Ammon's horn (tissue), 1 donor: ENCODE results near the gene HIPK3.
"Not testable (repeated sequence)": the region's sequence is repeated elsewhere in the genome, so short reads cannot be mapped to it uniquely, and the experiment has no call there.

ENCODE experiments used
- DNase-seq: peaks from one replicate; pipeline ENCODE4 v3.0.0-alpha.2; 2016; ENCODE audit warnings: low spot score

The HIPK3 gene

DNA sequence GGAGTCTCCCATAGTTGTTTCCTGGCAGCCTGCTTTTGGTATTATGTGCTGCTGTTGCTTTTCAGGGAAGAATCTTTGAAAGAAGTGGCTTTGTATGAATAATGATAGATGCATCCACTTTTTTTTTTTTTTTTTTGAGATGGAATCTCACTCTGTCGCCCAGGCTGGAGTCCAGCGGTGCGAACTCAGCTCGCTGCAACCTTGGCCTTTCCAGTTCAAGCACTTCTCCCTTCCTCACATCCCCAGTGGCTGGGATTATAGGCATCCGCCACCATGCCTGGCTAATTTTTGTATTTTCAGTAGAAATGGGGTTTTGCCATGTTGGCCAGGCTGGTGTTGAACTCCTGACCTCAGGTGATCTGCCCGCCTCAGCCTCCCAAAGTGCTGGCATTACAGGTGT, 49.6 kb downstream of the HIPK3 start:
- DNase-seq: not testable (repeated sequence)

DNA sequence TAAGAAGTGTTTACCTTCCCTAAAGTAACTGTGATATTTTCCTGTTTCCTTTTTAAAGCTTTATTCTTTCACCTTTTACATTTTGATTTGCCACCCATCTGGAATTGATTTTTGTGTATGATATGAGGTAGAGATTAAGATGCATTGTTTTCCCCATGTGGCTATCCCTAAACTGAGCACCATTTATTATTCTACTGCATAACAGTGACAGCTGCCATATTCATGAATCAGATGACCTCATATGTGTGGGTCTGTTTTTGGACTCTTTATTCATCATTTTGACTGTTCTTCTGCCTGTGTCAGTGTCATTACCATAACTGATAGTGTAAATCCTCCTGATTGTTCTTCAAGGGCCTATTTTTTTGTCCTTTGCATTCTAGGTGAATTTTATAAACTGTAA, 50.8 kb downstream of the HIPK3 start:
- DNase-seq: peak; percentile 58

DNA sequence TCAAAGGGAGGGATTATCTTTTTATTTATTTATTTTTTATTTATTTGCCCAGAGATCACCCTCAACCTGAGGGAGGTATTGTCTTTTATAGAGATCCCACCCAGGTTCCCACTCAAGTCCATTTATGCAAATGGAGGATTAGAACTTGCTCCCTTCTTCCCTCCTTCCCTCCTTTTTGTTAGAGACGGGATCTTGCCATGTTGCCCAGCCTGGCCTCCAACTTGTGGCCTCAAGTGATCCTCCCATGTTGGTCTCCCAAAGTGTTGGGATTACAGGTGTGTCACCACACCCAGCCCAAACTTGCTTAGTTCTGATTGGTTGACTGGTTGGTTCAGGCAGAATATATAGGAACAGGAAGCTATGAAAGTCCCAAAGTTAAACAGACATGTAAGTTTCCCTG, 51.9 kb downstream of the HIPK3 start:
- DNase-seq: no peak

DNA sequence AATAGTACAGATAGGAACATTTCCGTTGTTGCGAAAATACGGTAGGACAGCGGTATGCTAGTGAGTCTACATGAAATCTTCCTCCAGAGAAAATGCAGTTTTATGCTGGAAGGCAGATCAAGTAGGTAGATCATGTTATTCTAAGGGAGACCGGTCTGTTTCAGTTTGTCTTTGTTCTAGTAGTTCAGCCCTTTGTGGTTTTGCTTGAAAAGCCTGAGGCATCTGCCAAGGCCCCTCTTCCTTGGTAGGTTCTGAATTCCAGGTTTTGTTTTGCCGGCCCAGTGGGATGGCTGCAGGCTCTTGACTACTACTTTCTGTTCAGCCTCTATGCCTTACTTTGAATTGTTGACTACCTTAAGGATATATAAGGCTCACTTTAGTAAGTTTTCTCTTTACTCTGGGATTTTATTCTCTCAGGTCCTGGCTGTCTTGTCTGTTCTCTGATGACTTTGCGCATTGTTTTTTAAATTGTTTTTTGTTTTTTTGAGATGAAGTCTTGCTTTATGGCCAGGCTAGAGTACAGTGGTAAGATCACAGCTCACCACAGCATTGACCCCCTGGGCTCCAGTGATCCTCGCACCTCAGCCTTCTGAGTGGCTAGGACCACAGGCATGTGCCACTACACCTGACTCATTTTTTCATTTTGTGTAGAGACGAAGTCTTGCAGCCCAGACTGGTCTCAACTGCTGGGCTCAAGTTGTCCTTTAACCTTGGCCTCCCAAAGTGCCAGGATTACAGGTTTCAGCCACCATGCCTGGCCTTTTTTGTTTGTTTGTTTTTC, 53.7 kb downstream of the HIPK3 start:
- no peak for DNase-seq

DNA sequence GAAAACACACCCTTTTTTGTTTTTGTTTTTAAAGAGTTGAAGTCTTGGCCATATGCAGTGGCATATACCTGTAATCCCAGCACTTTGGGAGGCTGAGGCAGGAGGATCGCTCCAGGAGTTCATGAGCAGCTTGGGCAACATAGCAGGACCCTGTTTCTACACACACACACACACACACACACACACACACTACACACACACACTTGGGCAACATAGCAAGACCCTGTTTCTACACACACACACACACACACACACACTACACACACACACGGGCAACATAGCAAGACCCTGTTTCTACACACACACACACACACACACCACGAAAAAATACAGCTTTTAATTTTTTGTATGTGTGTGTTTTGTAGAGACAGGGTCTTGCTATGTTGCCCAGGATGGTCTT, 54.5 kb downstream of the HIPK3 start:
- DNase-seq: no peak

DNA sequence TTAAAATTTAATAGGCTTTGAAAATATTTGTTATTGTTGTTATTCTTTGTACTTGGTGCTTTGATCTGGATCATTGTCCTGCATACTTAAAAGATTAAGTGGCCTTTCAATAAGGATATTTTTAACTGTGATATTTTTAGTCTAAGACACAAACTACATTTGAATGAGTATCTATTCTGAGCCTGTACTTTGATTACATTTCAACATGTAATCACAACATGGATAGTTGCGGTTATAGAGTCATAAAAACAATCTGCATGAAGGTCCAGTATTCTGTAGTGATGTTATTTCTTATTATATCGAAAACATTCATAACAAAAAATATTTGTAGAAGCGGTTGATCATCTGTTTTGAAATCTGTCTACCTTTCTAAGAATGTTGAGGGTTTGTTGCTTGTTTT, 58.6 kb downstream of the HIPK3 start:
- no peak for DNase-seq

DNA sequence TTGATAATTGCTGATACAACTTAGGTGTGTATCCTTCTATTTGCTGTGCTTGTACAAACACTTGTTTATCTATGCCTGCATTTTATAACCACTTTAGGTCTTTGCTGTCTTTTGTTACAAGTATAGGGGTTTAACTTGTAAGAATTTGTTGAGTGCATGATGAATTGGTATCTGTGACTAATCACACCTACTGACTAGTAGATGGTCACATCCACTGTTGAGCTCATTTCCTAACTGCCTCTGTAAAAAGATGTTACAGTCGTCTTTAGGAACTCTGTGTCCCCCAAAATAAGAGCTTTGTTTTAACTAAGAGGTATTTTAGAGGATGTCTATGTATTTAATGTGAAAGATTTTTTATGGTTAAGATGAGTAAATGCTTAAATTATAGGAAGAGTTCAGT, 60.5 kb downstream of the HIPK3 start:
- DNase-seq: no peak

DNA sequence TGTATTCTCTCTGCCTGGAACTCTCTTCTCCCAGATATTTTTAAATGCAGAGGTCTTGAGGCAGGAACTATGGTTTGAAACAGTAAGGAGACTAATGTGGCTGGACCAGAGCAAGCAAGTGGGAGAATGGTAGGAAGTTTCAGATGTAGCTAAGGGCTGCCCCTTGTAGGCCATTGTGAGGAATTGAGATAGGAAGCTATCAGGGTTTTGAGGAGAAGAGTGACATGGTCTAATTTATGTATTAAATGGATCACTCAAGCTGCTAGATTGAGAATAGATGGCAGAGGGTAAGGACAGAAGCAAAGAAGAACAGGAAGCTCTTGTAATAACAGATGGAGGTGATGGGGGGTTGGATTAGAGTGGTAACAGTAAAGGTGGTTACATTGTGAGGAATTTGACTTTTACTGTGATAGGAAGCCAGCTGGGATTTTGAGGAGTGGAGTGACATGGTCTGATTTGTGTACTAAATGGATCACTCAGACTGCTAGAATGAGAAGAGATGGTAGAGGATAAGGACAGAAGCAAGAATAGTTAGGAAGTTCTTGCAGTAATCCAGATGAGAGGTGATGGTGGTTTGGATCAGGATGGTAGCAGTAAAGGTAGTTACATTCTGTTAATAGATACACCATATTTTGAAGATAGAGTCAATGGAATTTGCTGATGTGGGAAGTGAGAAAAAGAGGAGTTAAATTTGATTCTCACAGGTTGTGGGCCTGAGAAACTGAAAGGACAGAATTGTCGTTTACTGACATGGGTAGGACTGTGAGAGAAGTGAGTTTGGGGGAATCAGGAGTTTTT, 63.0 kb downstream of the HIPK3 start:
- DNase-seq: no peak

DNA sequence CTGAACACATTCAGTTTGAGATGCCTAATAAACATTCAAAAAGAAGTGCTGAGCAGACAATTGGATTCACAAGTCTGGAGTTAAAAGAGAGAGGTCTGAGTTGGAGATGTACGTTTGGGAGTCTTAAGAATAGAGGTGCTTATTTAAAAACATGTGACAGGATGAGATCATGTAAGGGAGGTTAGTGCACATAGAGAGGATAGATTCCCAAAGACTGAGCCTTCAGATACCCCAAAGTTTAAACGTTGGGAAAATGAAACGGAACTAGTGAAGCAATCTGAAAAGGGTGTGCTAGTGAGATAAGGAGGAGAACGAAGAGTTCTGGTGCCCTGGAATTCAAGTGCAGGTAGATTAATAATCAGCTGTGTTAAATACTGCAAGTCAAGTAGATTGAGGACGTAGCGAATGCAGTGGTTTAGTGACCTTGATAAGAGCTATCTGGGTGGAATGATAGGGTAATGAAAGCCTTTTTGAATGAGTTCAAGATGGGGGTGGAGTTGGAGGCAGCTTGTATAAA, 63.7 kb downstream of the HIPK3 start:
- DNase-seq: no peak

DNA sequence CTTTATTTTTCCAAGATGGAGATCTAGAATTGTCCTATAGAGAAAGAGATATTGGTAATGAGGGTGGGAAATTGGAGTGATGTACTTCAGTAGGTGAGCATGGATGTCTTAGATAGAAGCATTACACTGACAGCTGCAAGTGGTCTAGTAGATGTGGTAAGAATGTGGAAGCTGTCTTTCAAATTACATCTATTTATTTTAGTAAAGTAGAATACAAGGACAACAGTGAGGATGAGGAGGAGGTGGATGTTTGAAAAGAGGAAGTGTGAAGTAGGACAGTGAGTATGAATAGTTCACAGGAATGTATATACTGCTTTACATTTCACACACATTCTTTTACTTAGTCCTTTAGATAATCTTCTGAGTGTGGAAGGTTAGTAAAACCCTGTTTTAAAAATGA, 64.2 kb downstream of the HIPK3 start:
- DNase-seq: no peak

DNA sequence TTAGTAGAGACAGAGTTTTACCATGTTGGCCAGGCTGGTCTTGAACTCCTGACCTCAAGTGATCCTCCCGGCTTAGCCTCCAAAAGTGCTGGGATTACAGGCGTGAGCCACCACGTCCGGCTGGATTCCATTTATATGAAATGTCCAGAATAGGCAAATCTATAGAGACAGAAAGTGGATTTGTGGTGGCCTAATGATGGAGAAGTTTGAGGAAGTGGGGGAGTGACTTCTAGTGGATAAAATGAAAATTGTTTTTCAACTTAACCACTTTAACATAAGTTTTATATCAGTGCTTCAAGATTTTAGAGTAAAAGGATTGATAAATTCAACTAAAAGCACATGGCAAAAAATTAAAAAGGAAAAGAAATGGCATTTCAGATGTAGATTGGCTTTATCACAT, 66.2 kb downstream of the HIPK3 start:
- DNase-seq: no peak

DNA sequence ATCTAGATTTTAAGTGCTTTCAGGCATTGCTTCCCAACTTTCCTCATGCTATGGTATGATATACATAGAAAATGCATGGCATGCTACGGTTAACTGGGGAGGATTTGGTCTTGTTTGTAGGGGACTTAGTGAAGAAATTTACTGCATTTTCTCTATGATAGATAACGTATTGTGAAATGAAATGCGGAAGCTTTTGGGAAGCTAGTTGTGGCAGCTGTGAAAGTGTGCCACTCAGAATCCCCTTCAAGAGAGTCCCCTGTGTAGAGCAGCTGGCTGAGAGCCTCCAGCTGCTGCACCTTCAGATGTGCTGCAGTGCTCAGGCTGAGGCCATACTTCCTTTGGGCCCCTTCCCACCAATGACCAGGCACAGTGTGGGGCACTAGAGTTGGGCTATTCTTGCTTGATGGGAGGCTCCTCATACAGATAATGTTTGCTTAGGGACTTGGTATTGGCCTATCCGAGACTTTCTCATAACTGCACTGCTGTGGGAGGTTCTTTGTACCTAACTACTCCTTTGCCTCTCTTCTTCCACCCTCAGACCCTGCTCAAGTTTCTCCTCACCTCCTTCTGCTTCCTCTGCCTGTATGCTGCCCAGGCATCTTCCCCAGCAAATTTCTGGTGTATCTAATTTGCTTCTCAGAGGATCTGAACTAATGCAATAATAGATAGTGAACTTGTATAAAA, 67.3 kb downstream of the HIPK3 start:
- DNase-seq: no peak

DNA sequence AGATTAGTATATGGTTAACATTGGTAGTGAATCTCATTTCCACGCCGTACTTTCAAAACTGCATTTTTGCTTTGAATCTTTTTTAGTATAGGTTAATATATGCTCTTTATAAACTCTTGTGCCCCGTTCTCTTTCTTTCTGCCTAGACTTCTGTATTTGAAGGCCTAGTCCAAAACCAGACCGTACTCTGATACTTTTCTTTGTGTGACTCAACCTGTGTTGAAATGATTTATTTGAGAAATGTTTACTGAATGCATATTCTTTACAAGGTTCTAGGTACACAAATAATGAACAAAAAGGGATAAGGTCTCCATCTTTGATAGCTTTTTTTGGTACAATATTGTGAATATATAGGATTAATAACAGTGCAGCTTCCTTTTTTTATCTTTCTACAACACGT, 68.3 kb downstream of the HIPK3 start:
- no peak for DNase-seq

DNA sequence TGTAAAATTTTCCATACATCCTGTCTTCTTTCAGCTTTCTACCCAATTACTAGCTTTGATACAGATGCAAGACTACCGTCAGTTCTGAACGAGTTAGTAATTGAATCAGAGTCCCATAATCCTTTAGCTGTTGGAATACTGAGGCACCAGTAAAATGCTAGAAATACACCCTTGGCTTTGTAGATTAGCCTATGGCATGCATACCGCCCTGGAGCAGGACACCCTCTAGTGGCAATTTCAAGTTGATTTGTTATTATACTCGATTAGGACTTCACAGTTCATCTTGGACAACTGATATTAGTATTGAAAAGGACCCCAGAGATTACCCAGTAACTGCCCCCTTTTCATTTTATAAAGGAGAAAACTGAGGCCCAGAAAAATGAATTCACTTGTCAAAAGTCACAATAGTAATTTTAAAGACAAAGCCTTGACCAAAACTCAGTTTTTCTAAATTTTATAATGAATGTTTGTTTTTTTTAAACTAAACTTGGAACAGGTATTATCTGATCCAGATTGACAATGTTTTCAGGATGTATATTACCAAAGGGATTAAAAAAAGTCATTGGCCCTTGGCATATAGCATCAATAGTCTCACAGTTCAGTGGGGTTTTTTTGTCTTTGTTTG, 72.6 kb downstream of the HIPK3 start:
- peak; percentile 83 for DNase-seq

DNA sequence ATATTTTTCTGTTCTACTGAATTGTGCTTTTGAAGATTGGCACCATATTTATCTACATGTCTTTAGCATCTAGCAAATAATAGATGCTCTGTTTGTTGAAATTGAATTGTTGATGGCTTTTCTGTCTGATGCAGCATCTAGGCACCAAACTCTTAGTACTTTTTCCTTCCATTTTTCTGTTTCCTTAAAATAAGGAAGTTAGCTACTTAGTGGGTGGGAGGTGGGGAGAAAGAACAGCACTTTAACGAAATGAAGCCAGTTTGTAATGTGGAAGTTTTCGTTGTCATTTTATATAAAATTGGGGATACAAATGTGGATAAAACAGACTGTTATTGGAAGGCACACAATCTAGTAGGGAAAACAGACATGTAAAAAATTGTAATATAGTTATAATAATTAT, 76.6 kb downstream of the HIPK3 start:
- no peak for DNase-seq

DNA sequence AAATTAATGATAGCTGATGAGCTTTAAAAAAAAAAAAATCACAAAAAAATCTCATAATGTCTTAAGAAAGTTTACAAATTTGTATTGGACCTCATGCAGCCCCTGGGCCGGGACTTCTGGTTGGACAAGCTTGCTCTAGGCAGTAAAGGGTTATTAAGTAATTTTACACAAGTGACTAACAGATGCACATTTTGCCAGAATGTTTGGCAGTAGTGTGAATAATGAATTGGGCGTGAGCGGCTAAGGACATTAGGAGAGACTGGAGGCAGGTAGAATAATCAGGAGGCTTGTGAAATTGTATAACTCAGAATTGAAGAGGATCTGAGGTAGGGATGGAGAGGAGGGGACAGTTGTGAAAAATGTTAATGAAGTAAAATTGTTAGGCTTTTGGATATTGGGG, 77.4 kb downstream of the HIPK3 start:
- DNase-seq: no peak

DNA sequence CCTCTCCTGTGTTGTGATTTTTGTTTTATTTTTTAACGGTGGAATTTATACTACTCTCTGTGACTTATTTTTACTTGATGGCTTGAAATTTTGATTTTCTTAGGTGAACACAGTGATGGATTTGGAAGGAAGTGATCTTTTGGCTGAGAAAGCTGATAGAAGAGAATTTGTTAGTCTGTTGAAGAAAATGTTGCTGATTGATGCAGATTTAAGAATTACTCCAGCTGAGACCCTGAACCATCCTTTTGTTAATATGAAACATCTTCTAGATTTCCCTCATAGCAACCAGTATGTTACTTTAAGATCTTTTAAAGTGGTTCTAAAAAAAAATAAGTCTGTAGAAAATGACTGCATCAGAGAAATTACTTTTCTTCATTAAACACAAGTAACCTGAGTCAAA, 82.1 kb downstream of the HIPK3 start:
- no peak for DNase-seq

DNA sequence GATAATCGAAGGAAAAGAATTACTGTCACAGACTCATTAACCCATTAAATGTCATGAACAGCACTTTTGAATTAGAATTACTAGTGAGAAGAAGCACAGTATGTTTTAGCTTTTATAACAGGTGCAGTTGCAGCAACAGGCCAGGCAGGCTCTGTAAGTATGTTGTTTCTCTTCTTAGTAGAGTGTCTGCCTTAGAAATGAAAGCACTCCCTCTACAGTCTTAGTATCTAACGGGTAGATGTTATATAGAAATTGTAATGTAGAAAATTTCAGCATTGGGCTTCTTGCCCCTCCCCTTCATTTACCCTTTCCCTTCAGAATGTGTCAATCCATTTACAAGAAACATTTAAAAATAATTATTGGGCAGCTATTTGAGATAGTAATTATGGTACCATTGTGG, 87.4 kb downstream of the HIPK3 start:
- peak; percentile 27 for DNase-seq

DNA sequence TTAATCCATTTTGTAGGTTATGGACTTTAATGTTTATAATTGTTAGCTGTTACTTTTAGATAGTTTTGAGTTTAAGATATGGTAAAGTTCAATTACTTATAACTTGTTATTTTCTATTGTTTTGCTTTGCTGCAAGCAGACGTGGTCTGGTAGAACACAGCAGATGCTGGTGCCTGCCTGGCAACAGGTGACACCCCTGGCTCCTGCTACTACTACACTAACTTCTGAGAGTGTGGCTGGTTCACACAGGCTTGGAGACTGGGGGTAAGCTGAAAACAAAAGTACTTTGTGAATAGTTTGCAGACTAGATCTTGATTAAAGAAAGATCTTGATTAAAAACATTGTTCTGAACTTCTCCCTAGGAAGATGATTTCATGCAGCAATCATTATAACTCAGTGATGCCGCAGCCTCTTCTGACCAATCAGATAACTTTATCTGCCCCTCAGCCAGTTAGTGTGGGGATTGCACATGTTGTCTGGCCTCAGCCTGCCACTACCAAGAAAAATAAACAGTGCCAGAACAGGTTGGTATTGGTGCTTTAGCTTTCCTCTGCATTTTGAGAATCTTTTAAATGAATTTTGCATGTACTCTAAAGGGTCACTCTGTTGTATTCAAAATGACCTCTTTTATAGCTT, 90.4 kb downstream of the HIPK3 start:
- no peak for DNase-seq

DNA sequence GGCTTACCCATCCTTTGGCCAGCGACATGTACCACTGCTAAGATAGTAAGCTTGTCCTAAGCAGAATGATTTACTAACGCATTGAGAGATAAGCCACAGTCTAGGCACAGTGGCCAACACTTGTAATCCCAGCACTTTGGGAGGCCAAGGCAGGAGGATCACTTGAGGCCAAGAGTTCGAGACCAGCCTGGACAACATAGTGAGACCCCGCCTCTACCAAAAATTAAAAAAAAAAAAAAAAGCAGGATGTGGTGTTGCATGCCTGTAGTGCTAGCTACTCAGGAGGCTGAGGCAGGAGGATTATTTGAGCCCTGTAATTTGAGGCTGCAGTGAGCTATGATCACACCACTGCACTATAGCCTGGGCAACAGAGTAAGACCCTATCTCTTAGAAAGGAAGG, 93.1 kb downstream of the HIPK3 start:
- no peak for DNase-seq

DNA sequence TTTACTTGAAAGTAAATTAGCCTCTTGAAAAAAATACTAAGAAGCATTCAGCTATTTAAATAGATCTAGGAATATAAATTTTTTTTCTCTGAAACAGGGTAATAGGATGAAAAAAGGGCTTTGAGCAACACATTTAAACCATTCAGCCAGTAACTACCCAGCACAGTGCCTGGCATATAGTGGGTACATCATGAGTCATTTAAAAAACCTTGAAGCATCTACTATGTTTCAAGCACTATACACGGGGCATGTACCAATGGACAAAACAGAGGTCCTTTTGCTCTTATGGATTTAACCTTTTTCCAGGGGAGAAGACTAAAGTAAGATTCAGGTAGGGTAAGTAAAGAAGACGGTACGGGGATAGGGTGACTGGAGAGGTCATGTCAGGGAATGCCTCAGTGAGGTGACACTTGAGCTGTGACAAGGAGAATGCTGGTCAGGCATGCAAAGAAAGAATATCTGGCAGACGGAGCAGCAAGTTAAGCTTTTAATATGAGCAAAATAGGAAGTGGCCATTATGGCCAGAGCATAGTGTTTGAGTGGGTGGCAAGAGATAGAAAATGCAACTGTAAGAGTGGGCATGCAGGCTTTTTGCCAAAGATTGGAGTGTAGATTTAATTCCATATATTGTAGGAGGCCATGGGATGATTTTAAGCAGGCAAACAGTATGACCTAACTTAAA, 101.1 kb downstream of the HIPK3 start:
- DNase-seq: no peak
